Lower lobe of right lung (tissue), 2 donors: ENCODE measurements around the gene IFNA13. TPM values are rescaled to one million over a fixed set of nuclear protein-coding genes. Genes with fewer than 3 reads are reported as not detected.

ENCODE experiments used
- ATAC-seq, 2 donors: fragments of 200-7000 bp; cut with Tn5 transposase; one replicate each; pipeline ENCODE4 v1.9.1; 2020 to 2022; ENCODE audit warnings: mild to moderate bottlenecking in 2 of 2, moderate library complexity in 2 of 2
- DNase-seq: peaks from one replicate; pipeline ENCODE4 v3.0.0-alpha.2; 2020
- H3K27ac ChIP-seq: fragments of 200-600 bp; one replicate; pipeline ENCODE4 v1.8.0; 2022
- H3K27me3 ChIP-seq: fragments of 200-600 bp; one replicate; pipeline ENCODE4 v1.8.0; 2022; ENCODE audit warnings: low read depth
- H3K36me3 ChIP-seq: fragments of 200-600 bp; one replicate; pipeline ENCODE4 v1.8.0; 2022; ENCODE audit warnings: mild to moderate bottlenecking
- H3K4me1 ChIP-seq: fragments of 200-600 bp; one replicate; pipeline ENCODE4 v1.8.0; 2022
- H3K4me3 ChIP-seq: fragments of 200-600 bp; one replicate; pipeline ENCODE4 v1.8.0; 2022; ENCODE audit warnings: mild to moderate bottlenecking
- H3K9me3 ChIP-seq: fragments of 200-600 bp; one replicate; pipeline ENCODE4 v1.8.0; 2022
- CTCF ChIP-seq: fragments of 200-600 bp; IDR thresholded peaks from one replicate; pipeline ENCODE4 v1.8.0; 2022; ENCODE audit warnings: antibody characterized with exemption, mild to moderate bottlenecking
- intact Hi-C: fragments of 100-400 bp; cut with DNase I; formaldehyde crosslinking; loops from one replicate; pipeline ENCODE4 v1.11.0; 2022
- long read RNA-seq: library from polyadenylated mRNA; unstranded; transcript quantifications from one replicate; pipeline ENCODE4 v2.0.0, GENCODE V29; 2021
- total RNA-seq: library from RNA; stranded (reverse); fragmentation: NEBNext Ultra II Directional; extraction: Animal tissue kit (Norgen Biotek cat#: 25700); gene quantifications from one replicate; pipeline ENCODE4 v1.2.1, GENCODE V29; 2021
- donor health status: DM: no; HTN: yes; CAD: no; lungs with severe emphysema.

The IFNA13 gene
- 1.1 TPM for total RNA-seq
- long read RNA-seq = 0 reads

- no peaks in the 10 kb centered on the region for H3K9me3 ChIP-seq
- intact Hi-C loops = no loop called here
- H3K27me3 ChIP-seq = peaks cover 4% of the 10 kb centered on the region
- H3K4me1 ChIP-seq = no peaks in the 10 kb centered on the region
- no peak within 1 kb of the TSS for H3K27ac ChIP-seq
- H3K36me3 ChIP-seq = no peaks in the 10 kb centered on the region
- H3K4me3 ChIP-seq = no peak within 1 kb of the TSS
- ATAC-seq = no peak
- no peak for DNase-seq
- no peak for TF ChIP-seq CTCF
These were observed at the start of gene IFNA13 for GRCh38 chr9:21367957-21368356. Gene IFNA13 (minus strand): TSS chr9:21368057. CDS start chr9:21368010, 47 bp downstream.

DNA sequence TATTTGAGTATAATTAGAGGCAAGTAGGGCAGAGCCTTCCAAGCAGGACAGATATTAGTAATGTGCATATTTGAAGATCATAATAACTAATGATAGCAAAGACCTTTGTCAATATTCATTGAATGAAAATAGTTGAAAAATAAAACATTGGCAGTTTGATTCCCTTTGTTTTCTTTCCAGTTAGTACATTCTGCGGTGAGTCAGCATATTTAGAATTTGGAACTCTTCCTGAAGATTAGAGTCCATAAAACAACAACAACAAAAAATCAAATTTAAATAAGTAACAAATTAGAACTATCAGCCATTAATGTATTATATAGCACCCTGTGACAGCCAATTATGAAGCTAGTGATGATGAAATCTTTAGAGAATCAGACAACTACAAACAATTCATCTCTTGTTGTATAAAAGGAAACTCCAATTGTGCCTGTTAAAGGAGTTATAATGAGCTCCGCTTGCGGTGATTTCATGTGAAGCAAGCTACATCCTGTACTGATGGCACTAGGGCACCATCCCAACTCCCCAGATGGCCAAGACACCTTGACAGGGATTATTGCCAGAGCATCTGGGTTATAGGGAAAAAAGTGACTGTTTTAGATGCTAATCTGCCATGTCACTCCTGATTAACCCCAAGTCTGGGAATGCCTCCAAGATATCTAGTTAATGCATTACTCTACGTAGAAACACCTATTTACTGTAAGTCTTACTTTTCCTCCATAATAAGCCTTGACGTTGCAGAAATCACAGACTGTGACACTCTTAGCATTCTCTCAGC is 47.8 kb upstream of the IFNA13 start:
- no peak for TF ChIP-seq CTCF
- no peak overlapping the region for H3K27ac ChIP-seq
- no peaks in the 10 kb centered on the region for H3K4me1 ChIP-seq
- intact Hi-C loops = no loop called here
- no peak for DNase-seq
- H3K36me3 ChIP-seq = no peaks in the 10 kb centered on the region
- no peak for ATAC-seq
- H3K9me3 ChIP-seq = no peaks in the 10 kb centered on the region
- H3K27me3 ChIP-seq = no peaks in the 10 kb centered on the region
- no peak overlapping the region for H3K4me3 ChIP-seq

GRCh38 chr9:21414220-21414940 is 46.5 kb upstream of the IFNA13 start:
- no peak overlapping the region for H3K4me3 ChIP-seq
- H3K27ac ChIP-seq = no peak overlapping the region
- H3K9me3 ChIP-seq = no peaks in the 10 kb centered on the region
- H3K36me3 ChIP-seq = no peaks in the 10 kb centered on the region
- H3K4me1 ChIP-seq = no peaks in the 10 kb centered on the region
- no peaks in the 10 kb centered on the region for H3K27me3 ChIP-seq
- ATAC-seq (no peak), DNase-seq (no peak)
- intact Hi-C loops = no loop called here
- TF ChIP-seq CTCF = no peak

- ATAC-seq (peak; percentile 68 to 70), DNase-seq (no peak)
- Histone ChIP-seq H3K4me1 (no peaks in the 10 kb centered on the region), H3K27me3 (no peaks in the 10 kb centered on the region), H3K27ac (no peak overlapping the region), H3K36me3 (no peaks in the 10 kb centered on the region), H3K4me3 (no peak overlapping the region), H3K9me3 (no peaks in the 10 kb centered on the region)
- TF ChIP-seq CTCF = peak; percentile 25
- intact Hi-C loops = no loop called here
These were observed 45.8 kb upstream of the IFNA13 start for GRCh38 chr9:21413624-21414023.

- ATAC-seq = peak; percentile 49 to 53
- Histone ChIP-seq H3K4me3 (no peak overlapping the region), H3K9me3 (no peaks in the 10 kb centered on the region), H3K36me3 (no peaks in the 10 kb centered on the region), H3K27ac (no peak overlapping the region), H3K27me3 (no peaks in the 10 kb centered on the region), H3K4me1 (no peaks in the 10 kb centered on the region)
- DNase-seq = no peak
- intact Hi-C loops = no loop called here
- no peak for TF ChIP-seq CTCF
These were observed 45.3 kb upstream of the IFNA13 start for GRCh38 chr9:21413151-21413550.
